H1 (cell line): ENCODE data around the gene RRM2. TPM values are rescaled to one million over a fixed set of nuclear protein-coding genes. Genes with fewer than 3 reads are reported as not detected.

Experiments
- KDM4A ChIP-seq: IDR thresholded peaks from one replicate; pipeline ENCODE4 v1.7.1; 2012; ENCODE audit warnings: low read depth, mild to moderate bottlenecking, moderate library complexity, low read length, inconsistent platforms; ENCODE audit not compliant: severe bottlenecking
- POU5F1 ChIP-seq: IDR thresholded peaks from 2 replicates; pipeline ENCODE4 v1.6.1; 2011; ENCODE audit warnings: low read depth, mild to moderate bottlenecking, low read length, moderate library complexity
- RBBP5 ChIP-seq: IDR thresholded peaks from 2 replicates; pipeline ENCODE4 v1.7.1; 2012; ENCODE audit warnings: low read depth, mild to moderate bottlenecking, inconsistent platforms, low read length, moderate library complexity, borderline replicate concordance
- polyA plus RNA-seq, 7 experiments: library from polyadenylated mRNA; depleted of rRNA in 3 of 7; stranded (reverse) in 5 of 7; unstranded in 2 of 7; fragments of >200 nt in 5 of 7; fragments of 200-250 nt in 2 of 7; gene quantifications; 1 replicate in 5 of 7; 2 replicates in 1 of 7; 4 replicates in 1 of 7; pipeline versions ENCODE4 v1.2.1 to v1.2.3, GENCODE V29; 2011 to 2013; ENCODE audit warnings: missing spikeins in 2 of 7, mixed read lengths in 2 of 7
- small RNA-seq: library from polyadenylated mRNA; stranded (forward); fragments of <200 nt; extraction: miRNeasy Mini kit (QIAGEN cat#:217004); gene quantifications from one replicate; pipeline ENCODE3, GENCODE V24; 2013; ENCODE audit not compliant: insufficient read depth
- total RNA-seq: library from RNA; stranded (reverse); fragmentation: NEBNext Ultra II Directional; extraction: Animal tissue kit (Norgen Biotek cat#: 25700); gene quantifications from 2 replicates; pipeline ENCODE4 v1.2.1, GENCODE V29; 2021

Gene RRM2
- total and polyA plus RNA-seq, 2 of the 8 experiments (the other 6 are each of a cell fraction or from before 2014, with no cell fraction given), result 37.7 to 215 TPM

DNA sequence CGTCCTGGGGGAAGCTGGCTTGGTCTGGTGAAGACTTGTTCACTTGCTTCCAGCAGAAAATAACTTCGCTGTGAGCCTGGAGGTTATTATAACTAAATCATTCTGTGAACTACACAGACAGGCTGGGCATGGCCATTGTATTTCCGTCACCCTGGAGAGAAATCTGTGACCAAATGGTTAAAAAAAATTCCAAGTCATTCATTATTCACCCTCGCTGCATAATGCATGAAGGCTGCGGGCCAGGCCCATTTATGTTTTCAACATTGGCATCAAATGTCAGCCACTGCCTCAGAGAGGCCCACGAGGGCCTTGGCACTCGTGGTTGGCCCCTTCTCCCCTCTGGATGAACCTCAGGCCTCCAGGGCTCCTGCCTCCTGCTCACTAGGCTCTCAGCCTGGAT is 57.7 kb downstream of the RRM2 start (continued):
- TF ChIP-seq KDM4A (no peak), RBBP5 (no peak), POU5F1 (no peak)

Small RNA genes lying within 50 kb of the gene (small RNA-seq; reads per million reads assigned to genes)
- gene RF00410 (not detected), gene RF00568 (not detected)

Other genes starting within 250 kb of the RRM2 start
- 2.8 and 3.6 TPM in 2 replicates for gene GRHL1, start 171.0 kb upstream of the RRM2 start, total RNA-seq
- 1.3 and 1.6 TPM in 2 replicates for gene GRHL1, start 171.0 kb upstream of the RRM2 start, polyA plus RNA-seq (2011; rRNA removed)
- gene KLF11, start 79.2 kb upstream of the RRM2 start, total RNA-seq, result 4.6 and 6.4 TPM in 2 replicates
- gene KLF11, start 79.2 kb upstream of the RRM2 start, polyA plus RNA-seq (2011; rRNA removed), result 8.6 and 10.1 TPM in 2 replicates
- gene CYS1, start 42.3 kb upstream of the RRM2 start, total RNA-seq, result 0.13 and 0.25 TPM in 2 replicates
- 0.09 and 0.57 TPM in 2 replicates for gene CYS1, start 42.3 kb upstream of the RRM2 start, polyA plus RNA-seq (2011; rRNA removed)
- 8.6 and 8.7 TPM in 2 replicates for gene HPCAL1, start 180.2 kb downstream of the RRM2 start, total RNA-seq
- gene HPCAL1, start 180.2 kb downstream of the RRM2 start, polyA plus RNA-seq (2011; rRNA removed), result 5.8 and 11.5 TPM in 2 replicates